Spleen (tissue), 7 donors: Measurements from ENCODE around the gene BLCAP.

ENCODE experiments used
- CTCF ChIP-seq, 11 experiments: fragments of 200-600 bp in 7 of 11; fragments of 450-650 bp in 4 of 11; sonication (generic) in 4 of 11; IDR thresholded peaks in 8 of 11; conservative IDR thresholded peaks in 3 of 11; 1 replicate in 7 of 11; 2 replicates in 4 of 11; pipeline versions ENCODE4 v1.4.0 to v1.8.0; 2016 to 2021; ENCODE audit warnings: antibody characterized with exemption in 11 of 11, inconsistent platforms in 4 of 11, mild to moderate bottlenecking in 1 of 11
- POLR2A ChIP-seq, 3 donors: fragments of 450-650 bp; IDR thresholded peaks; one replicate each; pipeline ENCODE4 v1.5.1; 2017; ENCODE audit warnings: antibody characterized with exemption in 3 of 3, mild to moderate bottlenecking in 1 of 3
- POLR2AphosphoS5 ChIP-seq, 3 donors: sonication (generic); formaldehyde crosslinking; IDR thresholded peaks; one replicate each; pipeline ENCODE4 v1.5.1; 2017; ENCODE audit warnings: antibody characterized with exemption in 3 of 3
- donor health status: DM: no; HTN: no; CAD: no; lungs with moderate emphysema.
- donor health status: DM: no; HTN: no; CAD: no.
- donor health status: DM: no; HTN: no; CAD: no.

- TF ChIP-seq POLR2A (IDR thresholded peaks at IDR 0.05) (no peak), CTCF (IDR thresholded peaks at IDR 0.05 in 8 of 11, conservative IDR thresholded peaks at IDR 0.05 in 3 of 11) (no peak), POLR2AphosphoS5 (IDR thresholded peaks at IDR 0.05) (no peak)
Observed at GRCh38 chr20:37523911-37524700, 3.6 kb downstream of the BLCAP start.
